GM19452 (cell line): ENCODE results near the gene NDUFB3.
"Not testable (repeated sequence)": the region's sequence is repeated elsewhere in the genome, so short reads cannot be mapped to it uniquely, and the experiment has no call there.

Experiments
- ATAC-seq: cut with Tn5 transposase; IDR thresholded peaks from one replicate; pipeline ENCODE4 v1.9.1; 2021; ENCODE audit not compliant: unreplicated experiment

Gene NDUFB3

GRCh38 chr2:201071479-201072200 lies at the start of gene NDUFB3, which contains the start of gene HYCC2:
TSS of gene NDUFB3 (plus strand) at chr2:201072001. CDS start at chr2:201078883, 6,882 bp downstream.
TSS of gene HYCC2 (minus strand) at chr2:201071671. CDS start at chr2:201024009, 47,662 bp downstream.
- ATAC-seq = peak; percentile 99

DNA sequence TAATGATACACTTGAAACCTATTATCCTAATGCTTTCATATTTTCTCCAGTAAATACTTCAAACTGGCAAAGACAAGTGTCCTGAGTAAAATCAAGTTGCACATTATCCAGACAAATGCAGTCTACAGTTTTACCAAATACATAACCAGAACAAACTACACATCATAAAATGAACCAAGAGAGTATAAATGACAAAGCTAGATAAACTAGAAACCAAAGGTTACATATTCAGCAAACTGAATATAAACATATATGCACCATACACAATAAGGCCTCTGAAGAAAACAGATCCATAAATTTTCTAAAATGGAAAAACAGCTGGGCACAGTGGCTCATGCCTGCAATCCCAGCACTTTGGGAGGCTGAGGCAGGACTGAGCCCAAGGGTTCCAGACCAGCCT lies 47.3 kb upstream of the NDUFB3 start:
- ATAC-seq = no peak

DNA sequence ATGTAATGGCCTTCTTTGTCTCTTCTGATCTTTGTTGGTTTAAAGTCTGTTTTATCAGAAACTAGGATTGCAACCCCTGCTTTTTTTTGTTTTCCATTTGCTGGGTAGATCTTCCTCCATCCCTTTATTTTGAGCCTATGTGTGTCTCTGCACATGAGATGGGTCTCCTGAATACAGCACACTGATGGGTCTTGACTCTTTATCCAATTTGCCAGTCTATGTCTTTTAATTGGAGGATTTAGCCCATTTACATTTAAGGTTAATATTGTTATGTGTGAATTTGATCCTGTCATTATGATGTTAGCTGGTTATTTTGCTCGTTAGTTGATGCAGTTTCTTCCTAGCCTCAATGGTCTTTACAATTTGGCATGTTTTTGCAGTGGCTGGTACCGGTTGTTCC lies 37.4 kb upstream of the NDUFB3 start:
- ATAC-seq = not testable (repeated sequence)

DNA sequence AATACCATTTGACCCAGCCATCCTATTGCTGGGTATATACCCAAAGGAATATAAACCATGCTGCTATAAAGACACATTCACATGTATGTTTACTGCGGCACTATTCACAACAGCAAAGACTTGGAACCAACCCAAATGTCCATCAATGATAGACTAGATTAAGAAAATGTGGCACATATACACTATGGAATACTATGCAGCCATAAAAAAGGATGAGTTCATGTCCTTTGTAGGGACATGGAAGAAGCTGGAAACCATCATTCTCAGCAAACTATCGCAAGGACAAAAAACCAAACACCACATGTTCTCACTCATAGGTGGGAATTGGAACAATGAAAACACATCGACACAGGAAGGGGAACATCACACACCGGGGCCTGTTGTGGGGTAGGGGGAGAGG lies 33.4 kb upstream of the NDUFB3 start:
- not testable (repeated sequence) for ATAC-seq

- no peak for ATAC-seq
Measured at GRCh38 chr2:201038855-201039254, 32.9 kb upstream of the NDUFB3 start.

DNA sequence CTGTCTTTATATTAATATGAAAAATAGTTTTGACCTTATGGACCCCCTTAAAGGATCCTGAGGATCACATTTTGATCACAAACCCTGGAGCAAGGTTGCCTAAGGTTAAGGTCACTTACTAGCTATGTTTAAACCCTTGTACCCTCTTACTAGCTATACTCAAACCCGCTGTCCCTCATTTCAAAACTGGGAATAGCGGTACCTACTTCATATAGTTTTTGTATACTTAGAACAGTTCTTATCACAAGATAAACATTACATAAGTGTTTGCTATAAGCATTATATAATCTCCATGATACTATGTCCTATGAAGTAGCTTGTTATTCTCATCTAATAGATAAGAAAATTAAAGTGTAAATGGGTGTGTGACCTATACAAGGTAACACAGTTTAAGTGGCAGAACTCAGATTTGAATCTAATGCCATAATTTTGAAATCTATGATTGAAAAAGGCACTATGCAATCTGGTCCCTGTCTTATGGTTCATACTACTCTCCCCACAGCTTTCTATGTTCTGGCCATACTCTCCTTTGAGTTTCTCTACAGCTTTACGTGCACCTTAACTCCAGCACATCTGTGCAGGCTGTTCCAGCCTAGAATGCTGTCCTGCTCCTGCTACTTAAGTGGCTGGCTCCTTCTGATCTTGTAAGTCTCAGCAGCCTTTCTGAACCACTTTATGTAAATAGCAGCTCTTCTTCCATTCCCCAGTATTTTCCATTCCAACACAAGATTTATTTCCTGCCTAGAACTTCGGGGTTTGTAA lies 30.8 kb upstream of the NDUFB3 start:
- no peak for ATAC-seq

GRCh38 chr2:201042451-201042850 lies 29.4 kb upstream of the NDUFB3 start:
- not testable (repeated sequence) for ATAC-seq

DNA sequence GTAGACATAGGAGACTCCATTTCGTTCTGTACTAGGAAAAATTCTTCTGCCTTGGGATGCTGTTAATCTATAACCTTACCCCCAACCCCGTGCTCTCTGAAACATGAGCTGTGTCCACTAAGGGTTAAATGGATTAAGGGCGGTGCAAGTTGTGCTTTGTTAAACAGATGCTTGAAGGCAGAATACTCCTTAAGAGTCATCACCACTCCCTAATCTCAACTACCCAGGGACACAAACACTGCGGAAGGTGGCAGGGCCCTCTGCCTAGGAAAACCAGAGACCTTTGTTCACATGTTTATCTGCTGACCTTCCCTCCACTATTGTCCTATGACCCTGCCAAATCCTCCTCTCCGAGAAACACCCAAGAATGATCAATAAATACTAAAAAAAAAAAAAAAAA lies 28.8 kb upstream of the NDUFB3 start:
- ATAC-seq = not testable (repeated sequence)

GRCh38 chr2:201046881-201047280 lies 24.9 kb upstream of the NDUFB3 start:
- no peak for ATAC-seq

GRCh38 chr2:201049455-201049854 lies 22.3 kb upstream of the NDUFB3 start:
- ATAC-seq = no peak

DNA sequence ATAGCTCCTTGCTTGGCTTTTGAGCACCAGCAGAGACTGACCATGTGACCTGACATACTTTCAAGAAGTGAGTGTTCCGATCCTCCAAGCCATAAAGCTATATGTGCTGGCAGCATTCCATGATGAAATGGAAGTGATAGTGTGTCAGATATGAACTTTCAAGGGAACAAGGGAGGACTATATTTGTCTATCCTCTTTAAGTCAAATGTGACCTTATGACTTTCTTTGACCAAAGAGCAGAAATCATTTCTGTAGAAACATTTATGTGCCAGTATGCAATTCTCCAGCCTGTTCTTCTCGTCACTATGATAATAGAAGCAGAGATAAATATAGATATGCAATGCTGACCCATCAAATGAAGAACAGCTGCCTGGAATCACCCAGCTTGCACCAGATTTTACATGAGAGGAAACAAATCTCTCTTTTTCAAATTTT lies 14.7 kb upstream of the NDUFB3 start:
- no peak for ATAC-seq

DNA sequence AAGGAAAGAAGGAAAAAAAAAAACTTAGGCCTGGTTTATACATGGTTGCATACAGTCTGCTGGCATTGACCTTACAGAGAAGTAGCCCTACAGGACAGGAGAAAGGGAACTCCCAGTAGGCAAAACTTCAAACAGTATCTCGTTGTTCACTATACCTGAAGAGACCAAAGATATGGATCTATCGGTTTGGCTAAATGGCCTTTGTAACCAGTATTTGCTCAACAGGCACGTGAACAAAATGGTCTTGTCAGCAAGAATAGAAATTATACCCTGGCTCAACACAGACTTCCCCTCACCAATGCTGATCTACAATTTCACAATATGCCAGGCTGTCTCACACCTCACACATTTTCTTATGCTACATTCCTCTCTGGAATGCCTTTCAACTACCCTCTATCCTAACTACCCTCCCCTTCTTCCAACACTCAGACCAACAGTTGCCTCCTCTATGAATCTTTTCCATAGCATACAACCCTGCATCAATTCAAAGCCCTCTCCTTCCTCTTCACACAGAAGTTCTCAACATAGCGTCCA lies 14.0 kb upstream of the NDUFB3 start:
- no peak for ATAC-seq

- no peak for ATAC-seq
Measured at GRCh38 chr2:201058914-201059313, 12.9 kb upstream of the NDUFB3 start.

DNA sequence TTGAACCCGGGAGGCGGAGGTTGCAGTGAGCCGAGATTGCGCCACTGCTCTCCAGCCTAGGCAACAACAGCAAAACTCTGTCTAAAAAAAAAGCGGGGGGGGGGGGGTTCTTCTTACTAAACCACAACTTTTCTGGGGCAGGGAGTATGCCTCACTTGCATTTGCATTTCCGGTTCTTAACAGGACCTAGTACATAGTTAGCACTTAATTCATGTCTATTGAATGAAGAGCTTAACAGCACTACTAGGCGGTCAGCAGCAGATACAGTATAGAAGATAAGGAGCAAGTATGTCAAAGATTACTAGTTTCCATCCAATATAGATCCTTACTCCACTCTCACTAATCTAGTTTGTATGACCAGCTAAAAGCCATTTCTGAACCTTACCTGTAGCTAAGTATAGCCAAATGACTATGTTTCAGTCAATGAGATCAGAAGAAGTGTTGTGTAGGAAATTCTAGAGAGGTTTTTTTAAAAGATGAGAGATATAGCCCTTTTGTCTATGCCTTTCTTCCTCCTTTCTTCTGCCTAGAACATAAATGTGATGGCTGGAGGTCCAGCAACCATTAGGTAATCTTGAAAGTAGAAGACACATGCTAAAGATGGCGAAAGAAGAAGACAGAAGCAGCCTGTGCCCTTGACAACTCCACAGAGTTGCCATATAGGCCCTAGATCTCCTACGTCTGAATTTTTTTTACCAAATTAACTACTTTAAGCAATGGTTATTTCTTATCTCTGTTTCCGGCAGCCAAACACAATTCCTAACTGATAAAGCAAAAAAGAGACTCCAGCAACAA lies 11.6 kb upstream of the NDUFB3 start:
- no peak for ATAC-seq

GRCh38 chr2:201063516-201063915 lies 8.3 kb upstream of the NDUFB3 start:
- ATAC-seq = not testable (repeated sequence)

DNA sequence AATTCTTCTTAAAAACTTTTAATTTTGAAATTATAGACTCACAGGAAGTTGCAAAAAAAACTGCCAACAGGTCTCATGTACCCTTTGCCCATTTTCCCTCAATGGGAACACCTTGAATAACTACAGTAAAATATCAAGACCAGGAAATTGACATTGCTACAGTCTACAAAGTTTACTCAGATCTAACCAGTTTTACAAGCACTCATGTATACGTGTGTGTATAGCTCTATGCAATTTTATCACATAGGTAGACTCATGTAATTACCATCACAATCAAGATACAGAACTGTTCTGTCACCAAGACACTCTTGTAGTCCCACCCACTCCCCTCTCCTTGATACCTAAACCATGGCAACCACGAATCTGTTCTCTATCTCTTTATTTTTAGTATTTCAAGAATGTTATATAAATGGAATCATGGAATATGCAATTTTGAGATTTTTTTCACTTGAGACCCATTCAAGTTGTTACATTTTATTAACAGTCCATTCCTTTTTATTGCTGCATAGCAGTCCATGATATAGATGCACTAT lies 6.9 kb upstream of the NDUFB3 start:
- ATAC-seq = no peak

GRCh38 chr2:201070948-201071478 lies 788 bp upstream of the NDUFB3 start:
- ATAC-seq = peak; percentile 6

- ATAC-seq = peak; percentile 3
Measured at GRCh38 chr2:201072201-201072530, 365 bp downstream of the NDUFB3 start.

- ATAC-seq = no peak
Measured at GRCh38 chr2:201073071-201073470, 1.3 kb downstream of the NDUFB3 start.

DNA sequence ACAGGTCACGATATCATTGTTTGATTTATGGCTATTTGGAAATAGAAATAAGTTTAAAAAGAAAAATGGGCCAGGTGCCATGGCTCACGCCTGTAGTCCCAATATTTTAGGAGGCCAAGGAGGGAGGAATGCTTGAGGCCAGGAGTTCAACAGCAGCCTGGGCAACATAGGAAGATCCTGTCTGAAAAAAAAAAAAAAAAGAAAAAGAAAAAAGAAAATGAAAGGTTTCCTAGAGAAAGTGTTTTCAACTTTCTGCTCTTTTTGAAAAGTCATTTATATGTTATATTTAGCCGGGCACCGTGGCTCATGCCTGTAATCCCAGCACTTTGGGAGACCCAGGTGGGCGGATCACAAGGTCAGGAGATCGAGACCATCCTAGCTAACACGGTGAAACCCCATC lies 3.2 kb downstream of the NDUFB3 start:
- no peak for ATAC-seq

- ATAC-seq = no peak
Measured at GRCh38 chr2:201084863-201085262, 13.1 kb downstream of the NDUFB3 start.
